Lung (tissue), 12 donors: ENCODE measurements around the gene RCOR3. TPM values are rescaled to one million over a fixed set of nuclear protein-coding genes. Genes with fewer than 3 reads are reported as not detected.

Experiments used
- ATAC-seq: fragments of 200-7000 bp; cut with Tn5 transposase; one replicate; pipeline ENCODE4 v1.9.1; 2020; ENCODE audit warnings: moderate number of reproducible peaks; ENCODE audit not compliant: insufficient read depth, low FRiP score
- DNase-seq, 3 donors: peaks; one replicate each; pipeline ENCODE4 v3.0.0-alpha.2; 2013 to 2017
- H3K27ac ChIP-seq, 2 donors: one replicate each; pipeline ENCODE4 v1.5.1; 2013; ENCODE audit warnings: mild to moderate bottlenecking in 2 of 2, moderate library complexity in 2 of 2, control low read depth in 1 of 2, inconsistent platforms in 1 of 2, low read depth in 1 of 2, low read length in 1 of 2
- H3K27me3 ChIP-seq, 3 donors: one replicate each; pipeline ENCODE4 v1.5.1; 2013; ENCODE audit warnings: low read length in 2 of 3; ENCODE audit not compliant: control insufficient read depth in 3 of 3, insufficient read depth in 3 of 3
- H3K36me3 ChIP-seq, 4 donors: one replicate each; pipeline ENCODE4 v1.5.1; 2013; ENCODE audit warnings: low read length in 4 of 4, mild to moderate bottlenecking in 1 of 4, moderate library complexity in 1 of 4; ENCODE audit not compliant: control insufficient read depth in 4 of 4, insufficient read depth in 4 of 4
- H3K4me1 ChIP-seq, 5 donors: one replicate each; pipeline ENCODE4 v1.5.1; 2013; ENCODE audit warnings: low read length in 5 of 5, mild to moderate bottlenecking in 2 of 5, moderate library complexity in 1 of 5; ENCODE audit not compliant: control insufficient read depth in 5 of 5, insufficient read depth in 5 of 5
- H3K4me3 ChIP-seq: one replicate; pipeline ENCODE4 v1.5.1; 2013; ENCODE audit warnings: mild to moderate bottlenecking, control low read depth, moderate library complexity
- H3K9ac ChIP-seq, 2 donors: one replicate each; pipeline ENCODE4 v1.5.1; 2013; ENCODE audit warnings: low read length in 2 of 2, control low read depth in 1 of 2; ENCODE audit not compliant: insufficient read depth in 1 of 2
- H3K9me3 ChIP-seq, 4 donors: one replicate each; pipeline ENCODE4 v1.5.1; 2013; ENCODE audit warnings: low read length in 3 of 4, mild to moderate bottlenecking in 1 of 4, moderate library complexity in 1 of 4; ENCODE audit not compliant: control insufficient read depth in 4 of 4, insufficient read depth in 3 of 4
- CTCF ChIP-seq: IDR thresholded peaks from 2 replicates; pipeline ENCODE4 v1.5.1; 2012; ENCODE audit warnings: mild to moderate bottlenecking; ENCODE audit errors: control extremely low read depth, extremely low read depth
- WGBS, 2 donors: extraction: QIAGEN DNeasy Blood & Tissue Kit; methylation state at CpG; one replicate each; pipeline ENCODE4 v1.1.7; 2013; 5-methylcytosine and 5-hydroxymethylcytosine counted together
- polyA plus RNA-seq, 2 donors: library from polyadenylated mRNA; stranded (reverse); fragments of 200-250 nt; gene quantifications; one replicate each; pipeline ENCODE4 v1.2.1, GENCODE V29; 2013
- total RNA-seq, 2 donors: library from RNA; depleted of rRNA in 1 of 2; stranded (reverse); fragments of >200 nt in 1 of 2; gene quantifications; one replicate each; pipeline ENCODE4 v1.2.1, GENCODE V29; 2014 to 2021
- donor health status: control.
- donor health status: control.
- donor health status: Bipolar disorder and iron deficiency.
- donor health status: healthy.
- donor health status: DM: yes; HTN: yes; CAD: no.

Gene RCOR3
- total and polyA plus RNA-seq, 4 donors: 16.6 to 102 (median 34.4) TPM

GRCh38 chr1:211340622-211341507 lies 81.7 kb downstream of the RCOR3 start:
- ATAC-seq: no peak
- 97% methylated on average over 10 of the region's 10 CpGs for WGBS, 2 donors
- Histone ChIP-seq H3K9me3 (no peaks in the 10 kb centered on the region), H3K4me1 (peaks cover 0 to 5% (median 0%) of the 10 kb centered on the region in 5 donors), H3K9ac (no peak overlapping the region), H3K36me3 (no peaks in the 10 kb centered on the region), H3K4me3 (no peak overlapping the region), H3K27ac (no peak overlapping the region), H3K27me3 (no peaks in the 10 kb centered on the region)
- no peak for TF ChIP-seq CTCF
- DNase-seq: no peak

- Histone ChIP-seq H3K27me3 (no peaks in the 10 kb centered on the region), H3K9me3 (no peaks in the 10 kb centered on the region), H3K9ac (no peak overlapping the region), H3K27ac (no peak overlapping the region), H3K4me1 (peaks cover 0 to 7% (median 0%) of the 10 kb centered on the region in 5 donors), H3K36me3 (no peaks in the 10 kb centered on the region), H3K4me3 (no peak overlapping the region)
- DNase-seq (no peak), ATAC-seq (no peak)
- no peak for TF ChIP-seq CTCF
- WGBS, 2 donors: 98% methylated on average over 1 of the region's 1 CpG
Observed at GRCh38 chr1:211341999-211342398, 82.8 kb downstream of the RCOR3 start.

- no peaks in the 10 kb centered on the region for H3K27me3 ChIP-seq
- H3K27ac ChIP-seq: no peak overlapping the region
- no peak for TF ChIP-seq CTCF
- no peaks in the 10 kb centered on the region for H3K36me3 ChIP-seq
- no peak for DNase-seq
- no peak overlapping the region for H3K9ac ChIP-seq
- H3K4me1 ChIP-seq: peaks cover 0 to 8% (median 0%) of the 10 kb centered on the region in 5 donors
- H3K4me3 ChIP-seq: no peak overlapping the region
- H3K9me3 ChIP-seq: no peaks in the 10 kb centered on the region
- no peak for ATAC-seq
- 64 to 80% methylated on average over 4 of the region's 4 CpGs for WGBS, 2 donors
Observed at GRCh38 chr1:211343607-211344006, 84.4 kb downstream of the RCOR3 start.
